ENCODE results near the gene WDR59.

Gene WDR59

DNA sequence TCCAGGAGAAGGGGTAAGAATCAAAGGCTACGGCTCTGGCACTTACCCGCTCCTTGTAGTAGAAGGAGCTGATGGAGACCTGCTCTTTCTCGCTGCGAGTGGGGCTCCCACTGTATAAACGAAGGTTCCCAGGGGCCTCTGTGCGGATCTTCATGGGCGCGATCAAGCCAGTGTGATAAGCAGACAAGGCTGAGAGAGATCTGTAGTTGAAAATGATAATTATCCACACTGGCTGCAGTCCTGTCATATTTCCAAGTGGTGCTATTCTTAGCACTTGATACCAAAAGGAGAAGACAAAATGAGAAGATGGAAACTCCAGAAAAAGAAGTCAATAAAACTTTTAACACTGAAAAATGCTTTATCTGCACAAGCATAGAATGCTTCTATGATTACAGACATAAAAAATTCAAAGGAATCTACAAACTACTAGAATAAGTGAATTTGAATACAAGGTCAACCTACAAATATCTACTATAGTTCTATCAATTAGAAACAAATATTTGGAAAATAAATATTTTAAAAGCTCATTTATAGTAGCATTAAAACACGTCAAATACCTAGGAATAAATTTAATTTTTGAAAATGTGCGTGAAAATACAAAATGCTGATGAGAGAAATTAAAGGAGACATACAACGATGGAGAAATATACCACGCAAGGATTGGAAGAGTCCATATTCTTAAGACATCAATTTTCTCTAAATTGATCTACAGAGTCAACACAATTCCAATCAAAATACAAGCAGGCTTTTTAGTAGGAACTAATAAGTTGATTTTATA is 80.8 kb downstream of the WDR59 start:
- no peak for DNase-seq (ENCODE audit: low spot score)

DNA sequence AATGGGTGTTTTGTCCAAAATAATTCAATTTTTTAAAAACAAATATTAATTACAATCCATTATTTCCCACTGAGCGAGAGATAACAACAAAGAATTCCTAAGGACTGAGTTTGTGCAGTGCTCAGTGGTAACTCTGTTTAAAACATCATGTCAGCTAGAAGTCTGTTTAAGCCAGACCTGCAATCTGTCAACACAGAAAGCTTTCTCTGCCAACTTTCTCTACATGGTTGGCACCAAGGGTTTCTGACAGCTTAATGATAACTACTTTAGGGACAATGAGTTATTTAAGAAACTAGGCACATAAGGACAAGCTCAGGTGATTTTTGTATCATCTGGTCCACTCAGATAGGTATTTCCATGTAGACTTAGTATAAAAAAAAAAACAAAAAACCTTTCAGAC is 81.8 kb downstream of the WDR59 start:
- DNase-seq (ENCODE audit: low spot score), result no peak

DNA sequence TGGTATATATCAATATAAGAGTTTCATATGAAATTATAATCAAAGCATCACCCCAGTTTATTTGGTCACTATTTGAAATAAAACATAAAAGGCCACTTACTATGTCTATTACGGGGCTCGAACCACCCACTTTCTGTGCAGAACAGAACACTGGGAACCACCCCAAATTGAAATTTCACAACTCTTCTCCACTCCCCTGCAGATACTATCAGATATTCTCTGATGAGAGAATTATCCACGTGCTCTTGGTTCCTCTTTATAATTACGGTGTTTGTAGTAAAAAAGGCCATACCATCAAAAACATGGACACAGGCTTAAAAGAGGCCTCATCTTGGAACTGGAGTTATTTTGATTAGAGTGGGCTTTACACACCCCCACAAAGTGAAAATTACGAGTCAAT is 82.8 kb downstream of the WDR59 start:
- no peak for DNase-seq (ENCODE audit: low spot score)

DNA sequence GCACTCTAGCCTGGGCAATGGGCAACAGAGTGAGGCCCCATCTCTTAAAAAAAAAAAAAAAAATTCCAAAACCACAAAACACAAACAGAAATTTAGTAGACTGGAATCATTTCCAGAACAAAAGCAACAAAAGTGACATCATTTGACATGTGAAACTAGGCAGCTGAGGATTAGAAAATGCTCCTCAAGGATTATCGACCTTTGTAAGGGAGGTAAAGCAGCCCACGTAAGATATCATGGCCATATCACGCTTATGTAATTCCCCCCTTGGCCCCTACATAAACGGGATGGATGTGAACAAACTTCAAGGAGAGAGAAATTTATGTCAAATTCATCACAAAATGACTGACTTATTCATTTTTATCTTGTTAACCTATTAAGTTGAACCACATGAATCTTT is 83.3 kb downstream of the WDR59 start:
- no peak for DNase-seq (ENCODE audit: low spot score)

DNA sequence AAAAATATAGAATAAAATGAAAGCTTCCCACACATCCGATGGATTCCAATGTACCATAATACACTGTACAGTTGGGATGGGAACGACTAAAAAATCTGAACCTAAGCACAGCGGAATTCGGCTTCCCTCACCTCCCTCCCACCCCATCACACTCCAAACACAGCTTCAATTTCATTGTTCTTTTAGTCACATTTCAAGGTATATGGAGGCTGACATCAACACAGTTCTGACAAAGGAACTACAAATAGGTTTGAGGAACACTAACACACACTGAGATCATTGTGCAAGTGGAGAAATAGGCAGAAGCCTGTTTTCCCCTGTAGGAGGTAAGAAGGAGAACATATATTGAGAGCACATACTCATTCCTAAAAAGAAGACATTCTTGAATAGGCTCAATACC is 85.1 kb downstream of the WDR59 start:
- DNase-seq (ENCODE audit: low spot score), result no peak

DNA sequence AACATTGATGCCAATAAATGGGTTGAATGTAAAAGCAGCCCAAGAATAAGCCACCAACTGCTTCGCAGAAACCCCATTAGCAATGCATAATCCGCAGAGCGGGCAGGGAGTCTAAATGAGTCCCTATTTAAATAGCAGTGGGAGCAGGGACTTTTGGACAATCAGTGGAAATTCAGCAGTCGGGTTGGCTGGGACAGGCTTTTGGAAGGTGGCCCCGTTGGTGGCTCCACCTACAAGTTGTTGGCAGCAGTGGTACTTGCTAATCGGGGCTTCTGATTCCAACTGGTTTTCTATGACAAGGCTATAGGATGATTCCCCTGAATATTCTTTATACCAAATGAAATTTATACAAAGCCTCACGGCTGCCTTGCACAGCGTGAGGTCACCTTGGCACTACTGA is 86.3 kb downstream of the WDR59 start:
- no peak for DNase-seq (ENCODE audit: low spot score)

DNA sequence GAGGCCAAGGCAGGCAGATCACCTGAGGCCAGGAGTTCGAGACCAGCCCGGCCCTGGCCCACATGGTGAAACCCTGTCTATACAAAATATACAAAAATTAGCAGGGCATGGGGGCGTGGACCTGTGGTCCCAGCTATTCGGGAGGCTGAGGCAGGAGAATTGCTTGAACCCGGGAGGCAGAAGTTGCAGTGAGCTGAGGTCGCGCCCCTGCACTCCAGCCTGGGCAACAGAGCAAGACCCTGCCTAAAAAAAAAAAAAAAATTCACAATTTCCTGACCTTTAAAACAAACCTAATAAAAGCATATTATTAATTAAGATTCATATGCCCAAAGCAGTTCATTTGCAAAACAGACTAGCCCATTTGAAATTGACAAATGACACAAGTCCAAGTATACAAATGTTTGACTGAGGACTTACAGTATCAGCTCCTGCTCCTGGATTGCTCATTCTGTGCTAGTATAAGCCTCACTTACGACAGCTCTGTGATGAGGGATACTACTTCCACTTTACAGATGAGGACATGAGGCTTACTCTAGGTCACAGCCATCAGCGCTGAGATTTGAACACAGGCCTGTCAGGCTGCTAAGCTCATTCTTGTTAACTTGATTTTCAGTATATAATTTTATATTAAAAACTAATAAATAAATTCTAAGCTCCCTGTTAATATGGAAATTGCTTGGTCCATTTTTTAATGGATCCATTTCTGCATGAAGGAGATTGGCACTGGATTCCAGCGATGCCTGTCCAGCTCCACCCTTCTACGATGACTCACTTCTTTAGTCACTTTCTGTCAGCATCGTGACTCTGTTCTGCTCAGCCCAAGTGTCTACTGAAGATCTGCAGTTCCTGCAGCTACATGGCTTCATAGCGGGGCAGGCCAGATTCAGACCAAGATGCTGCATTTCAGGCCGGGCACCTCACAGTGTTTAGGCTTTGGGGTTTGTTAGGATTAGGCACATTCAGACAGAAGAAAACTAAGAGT is 88.2 kb downstream of the WDR59 start:
- peak; percentile 93 for DNase-seq (ENCODE audit: low spot score)

DNA sequence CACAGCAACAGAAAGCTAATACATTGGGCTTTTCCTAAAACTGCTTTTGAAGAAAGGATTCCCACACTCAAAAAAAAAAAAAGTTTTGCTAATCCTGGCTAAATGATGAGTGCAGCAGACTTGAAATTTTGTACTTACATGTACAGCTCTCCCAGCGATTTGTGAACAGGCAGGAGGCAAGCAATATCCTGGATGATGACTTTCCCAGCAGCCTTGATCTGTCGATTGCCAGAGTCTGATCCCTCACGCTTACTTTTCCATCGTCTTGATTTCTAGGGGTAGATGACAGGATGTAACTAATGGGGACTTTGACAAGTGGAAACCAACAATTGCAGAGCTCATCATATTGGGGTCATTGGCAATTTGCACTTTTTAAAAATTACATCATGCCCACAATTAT is 91.4 kb downstream of the WDR59 start:
- DNase-seq (ENCODE audit: low spot score), result no peak

DNA sequence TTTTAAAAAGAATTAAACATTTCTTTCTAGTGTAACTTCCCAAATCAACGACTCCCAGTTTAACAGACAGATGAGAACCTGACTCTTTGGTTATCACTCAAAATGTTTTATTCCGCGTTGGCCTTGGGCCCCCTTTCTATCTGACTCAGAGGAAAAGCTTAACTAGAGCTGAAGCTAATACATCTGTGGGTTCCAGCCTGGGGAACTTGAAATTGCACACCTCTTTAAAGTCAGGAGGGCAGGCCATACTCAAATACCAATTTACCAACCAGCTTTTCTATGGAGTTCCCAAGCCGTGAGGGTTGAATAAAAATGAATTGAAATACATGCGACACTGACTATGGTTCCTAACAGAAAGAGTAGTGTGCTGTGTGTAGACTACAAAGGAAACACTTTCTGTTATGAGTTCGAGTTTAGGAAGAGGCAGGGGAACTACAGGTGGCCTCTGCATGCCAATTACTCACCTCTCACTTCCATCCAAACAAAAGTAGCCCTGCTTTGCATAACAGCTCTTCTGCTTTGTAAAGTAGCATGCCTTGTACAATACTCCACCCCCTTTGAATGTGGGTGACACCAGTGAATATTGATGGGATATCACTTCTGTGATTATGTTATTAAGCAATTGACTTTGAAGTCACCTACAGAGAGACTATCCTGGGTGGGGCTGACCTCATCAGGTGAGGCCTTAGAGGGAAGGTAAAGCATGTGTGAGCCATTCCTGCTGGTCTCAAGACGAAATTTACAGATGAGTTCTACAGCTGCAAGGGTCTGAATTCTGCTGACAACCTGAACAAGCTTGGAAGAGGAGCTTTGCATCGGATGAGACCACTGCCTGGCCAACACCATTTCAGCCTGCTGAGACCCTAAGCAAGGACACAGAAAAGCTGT is 92.1 kb downstream of the WDR59 start:
- DNase-seq (ENCODE audit: low spot score), result no peak

DNA sequence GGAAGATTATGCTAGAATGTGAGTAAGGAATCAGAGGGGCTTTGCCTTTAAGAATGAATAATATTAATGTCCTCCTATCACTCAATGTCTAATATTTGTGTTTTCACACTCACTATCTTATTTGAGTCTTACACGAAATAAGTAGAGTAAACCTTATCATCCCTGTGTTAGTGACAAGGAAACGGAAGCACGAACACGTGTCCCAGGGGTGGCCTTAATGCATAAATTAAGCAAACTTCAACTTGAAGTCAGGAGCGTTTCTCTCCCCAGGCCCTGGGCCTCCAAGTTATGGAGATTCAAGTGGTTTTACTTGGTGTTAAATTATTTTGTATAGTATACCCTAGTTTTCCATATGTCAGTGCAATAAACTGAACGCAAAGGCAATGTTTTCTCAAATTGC is 96.0 kb downstream of the WDR59 start:
- DNase-seq (ENCODE audit: low spot score), result no peak

DNA sequence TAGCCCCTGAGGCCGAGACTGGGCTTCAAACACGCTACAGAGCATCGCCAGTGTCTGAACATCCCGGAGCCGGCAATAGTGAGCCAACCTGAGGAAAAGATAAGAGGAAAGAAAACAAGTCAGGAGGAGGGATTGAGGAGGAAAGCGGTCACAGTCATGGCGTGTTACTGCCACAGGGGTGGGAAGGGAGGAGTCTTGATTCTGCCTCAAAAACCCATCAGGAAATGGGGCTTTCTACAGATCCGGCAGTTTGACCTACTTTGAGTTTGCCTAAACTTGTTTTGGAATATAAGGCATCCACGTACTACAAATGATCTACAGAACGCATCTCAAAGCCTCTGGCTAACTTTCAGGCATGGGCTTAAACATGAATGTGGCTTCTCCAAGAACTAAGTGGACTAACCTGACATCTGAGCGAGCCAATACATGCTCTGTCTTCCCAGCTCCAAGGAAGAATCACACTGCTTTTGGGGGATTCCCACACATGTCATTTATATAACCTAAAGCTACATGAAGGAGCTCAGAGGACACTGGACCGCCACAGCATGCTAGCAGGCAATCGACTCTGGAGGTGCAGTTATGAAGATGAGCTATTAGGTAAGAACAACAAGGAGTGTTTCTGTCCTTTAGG is 96.6 kb downstream of the WDR59 start:
- DNase-seq (ENCODE audit: low spot score), result no peak

DNA sequence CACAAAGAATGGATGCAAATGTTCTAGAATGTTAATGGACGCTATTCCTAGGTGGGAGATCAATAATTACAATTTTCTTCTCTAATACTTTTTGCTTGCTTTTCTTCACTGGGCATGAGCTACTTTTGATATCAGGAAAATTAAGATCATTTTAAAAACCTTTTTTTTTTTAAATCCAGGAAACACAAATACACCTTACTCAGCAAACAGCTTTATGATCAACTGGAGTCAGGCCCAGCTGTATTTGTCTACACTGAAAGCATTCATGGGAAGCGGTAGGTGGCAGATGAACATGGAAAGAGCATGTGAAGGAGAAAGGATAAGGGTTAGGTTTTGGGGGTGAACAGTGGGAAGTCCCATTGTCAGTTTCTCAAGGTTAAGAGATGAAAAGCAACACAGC is 97.8 kb downstream of the WDR59 start:
- DNase-seq (ENCODE audit: low spot score), result no peak

DNA sequence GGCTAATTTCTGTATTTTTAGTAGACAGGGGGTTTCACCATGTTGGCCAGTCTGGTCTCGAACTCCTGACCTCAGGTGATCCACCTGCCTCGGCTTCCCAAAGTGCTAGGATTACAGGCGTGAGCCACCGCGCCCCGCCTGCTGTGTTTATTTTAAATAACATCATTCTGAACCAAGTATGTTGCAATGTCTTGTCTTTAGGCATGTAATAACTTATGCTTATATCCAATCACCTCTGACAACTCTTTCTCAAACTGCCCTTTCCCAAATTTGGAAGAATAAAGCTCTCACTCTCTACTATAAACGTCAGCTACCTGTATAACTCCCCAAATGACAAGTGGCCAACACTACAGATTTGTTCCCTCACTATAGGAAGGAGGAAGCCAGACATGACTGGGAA is 107.2 kb downstream of the WDR59 start:
- no peak for DNase-seq (ENCODE audit: low spot score)

DNA sequence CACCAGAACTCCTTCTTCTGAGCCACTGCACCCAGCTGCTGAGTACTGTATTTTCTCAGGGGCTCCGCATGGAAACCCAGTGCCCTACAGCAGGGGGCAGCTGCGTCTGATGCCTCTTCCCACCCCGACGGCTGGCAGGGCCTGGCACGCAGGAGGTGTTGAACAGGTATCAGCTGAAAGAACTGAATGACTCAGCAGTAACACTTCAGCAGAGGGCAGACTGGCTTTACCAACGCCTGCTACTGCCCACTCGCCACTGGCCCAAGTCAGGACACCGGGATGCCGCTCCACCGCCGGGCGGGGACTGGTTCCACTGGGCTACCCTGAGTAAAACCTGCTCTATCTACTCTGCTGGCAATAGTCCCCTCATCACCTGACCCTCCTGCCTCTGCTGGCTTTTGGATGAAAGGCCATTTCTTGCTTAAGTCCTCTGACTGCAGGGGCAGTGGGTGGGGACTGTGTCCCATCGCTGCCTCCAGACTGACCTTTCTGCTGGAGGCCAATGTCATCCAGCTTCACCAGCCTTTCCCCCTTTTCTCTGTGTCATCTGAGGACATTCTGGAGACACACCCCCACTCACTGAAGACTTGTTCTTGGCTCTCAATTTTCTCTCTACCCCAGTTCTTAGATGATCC is 109.9 kb downstream of the WDR59 start:
- DNase-seq (ENCODE audit: low spot score), result no peak

DNA sequence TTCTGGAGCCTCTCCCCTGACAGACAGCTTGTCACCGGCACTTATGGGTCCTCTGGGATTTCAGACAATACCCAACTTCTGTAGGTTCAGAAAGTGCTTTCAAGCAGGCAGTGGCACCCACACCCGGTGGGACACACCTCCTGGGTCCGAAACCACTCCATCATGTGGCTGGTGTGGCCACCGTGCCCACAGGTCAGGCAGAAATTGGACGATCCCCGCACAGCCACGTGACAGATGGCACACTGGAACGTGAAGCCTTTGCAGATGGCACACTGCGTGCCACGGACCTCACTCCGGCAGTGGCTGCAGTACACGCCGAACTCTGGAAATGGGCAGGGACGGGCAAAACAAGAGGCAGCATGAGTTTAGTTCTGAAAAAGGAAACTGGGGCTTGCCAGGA is 110.8 kb downstream of the WDR59 start:
- DNase-seq (ENCODE audit: low spot score), result no peak

DNA sequence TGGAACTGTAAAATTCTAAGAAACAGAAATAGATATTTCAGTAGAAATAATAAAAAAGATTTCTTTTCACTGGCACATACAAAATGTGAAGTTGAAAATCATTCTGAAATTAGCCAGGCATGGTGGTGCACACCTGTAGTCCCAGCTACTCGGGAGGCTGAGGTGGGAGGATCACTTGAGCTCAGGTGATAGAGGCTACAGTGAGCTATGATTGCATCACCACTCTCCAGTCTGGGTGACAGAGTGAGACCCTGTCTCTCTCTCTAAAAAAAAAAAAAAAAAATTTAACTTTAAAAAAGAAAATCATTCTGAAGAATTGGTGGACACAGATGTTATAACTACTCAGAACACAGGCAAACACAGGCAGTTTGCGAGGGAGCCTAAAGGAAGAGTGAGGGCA is 112.6 kb downstream of the WDR59 start:
- DNase-seq (ENCODE audit: low spot score), result no peak

DNA sequence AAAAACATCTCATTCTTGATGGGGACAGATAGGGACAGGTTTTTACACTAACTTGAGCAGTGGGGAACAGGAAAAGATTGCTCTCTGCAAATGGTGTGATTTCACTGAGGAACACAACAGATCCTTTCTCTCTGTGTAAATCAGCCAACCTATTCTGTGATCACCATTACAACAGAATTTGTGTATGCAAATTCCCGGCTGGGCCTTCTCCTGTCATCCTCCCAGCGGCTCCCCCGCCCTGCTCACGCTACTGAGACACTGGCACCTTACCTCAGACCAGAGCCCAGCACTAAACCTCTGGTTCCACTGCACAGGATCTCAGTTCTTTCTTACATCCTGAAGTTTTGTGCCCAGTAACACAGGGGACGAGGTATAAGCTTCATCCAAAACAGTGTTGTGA is 113.3 kb downstream of the WDR59 start:
- no peak for DNase-seq (ENCODE audit: low spot score)

DNA sequence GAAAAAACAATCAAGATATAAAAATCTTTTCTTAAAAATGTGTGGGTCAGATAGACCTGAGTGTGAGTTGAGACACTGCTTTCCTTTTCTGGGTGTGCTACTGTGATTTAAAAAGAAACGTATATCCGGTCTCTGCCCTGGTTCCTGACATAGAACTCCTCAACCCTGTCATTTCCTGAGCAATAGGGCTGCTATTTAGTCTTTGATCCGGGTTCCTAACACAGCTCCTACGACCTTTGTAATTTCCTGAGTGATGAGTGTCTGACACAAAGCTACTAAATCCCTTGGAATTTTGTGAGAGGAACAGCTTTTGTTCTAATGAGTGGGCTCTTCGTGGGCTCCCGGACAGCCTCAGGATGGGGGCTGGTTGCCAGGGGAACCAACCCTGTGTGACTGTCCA is 116.4 kb downstream of the WDR59 start:
- DNase-seq (ENCODE audit: low spot score), result peak; percentile 24

DNA sequence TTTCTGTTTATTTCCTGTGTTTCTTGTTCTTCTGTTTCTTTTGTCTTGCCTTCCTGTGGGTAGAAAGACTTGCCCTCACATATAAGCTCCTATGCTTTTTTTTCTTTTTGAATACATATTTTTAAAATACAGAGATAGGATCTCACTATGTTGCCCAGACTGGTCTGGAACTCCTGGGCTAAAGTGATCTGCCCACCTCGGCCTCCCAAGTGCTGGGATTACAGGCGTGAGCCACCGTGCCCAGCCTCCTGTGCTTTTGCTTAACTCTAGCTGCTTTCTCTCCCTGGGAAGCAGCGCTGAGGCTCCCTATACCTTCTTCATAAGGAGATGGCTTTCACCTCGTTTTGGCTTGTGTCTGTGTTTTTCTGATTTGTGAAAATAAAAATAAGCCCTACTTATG is 116.9 kb downstream of the WDR59 start:
- DNase-seq (ENCODE audit: low spot score), result no peak

DNA sequence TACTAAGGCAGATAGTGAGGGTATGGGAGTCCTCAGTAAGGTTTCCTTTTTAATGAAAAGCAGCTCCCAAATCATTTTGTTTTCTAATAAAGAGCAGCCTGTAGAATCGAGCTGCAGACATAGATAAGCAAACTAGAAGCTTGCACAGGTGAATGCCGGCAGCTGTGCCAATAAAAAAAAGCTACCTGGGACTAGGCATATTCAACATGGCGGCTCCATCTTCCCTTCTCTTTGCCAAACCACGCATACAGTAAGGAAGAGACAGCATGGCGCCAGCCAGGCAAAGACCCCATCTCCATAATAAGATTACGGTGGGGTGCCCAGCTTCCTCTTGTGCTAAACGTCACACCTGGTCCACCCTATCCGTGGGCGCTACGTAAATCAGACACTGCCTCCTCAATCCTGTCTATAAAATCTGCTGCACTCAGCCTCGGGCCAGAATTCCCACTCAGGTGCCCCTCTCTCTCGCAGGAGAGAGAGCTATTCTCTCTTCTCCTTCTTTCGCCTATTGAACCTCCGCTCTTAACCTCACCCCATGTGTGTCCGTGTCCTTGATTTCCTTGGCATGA is 117.6 kb downstream of the WDR59 start:
- DNase-seq (ENCODE audit: low spot score), result no peak

Measured in AG20443 (cell line).